OCI-LY7 (cell line): ENCODE data around the gene RBBP8NL.

Source experiments
- EZH2phosphoT487 ChIP-seq: fragments of 200-600 bp; sonication (generic); IDR thresholded peaks from 2 replicates; pipeline ENCODE4 v1.6.1; 2018; ENCODE audit warnings: low read depth, borderline replicate concordance, mild to moderate bottlenecking, mixed run types, antibody characterized with exemption, low read length, moderate library complexity, mixed read lengths
- TF ChIP-seq, protein P1 (sequence below): fragments of 200-600 bp; sonication (generic); conservative IDR thresholded peaks from 2 replicates; pipeline ENCODE4 v1.5.1; 2014; ENCODE audit warnings: mild to moderate bottlenecking, antibody characterized with exemption, low read length, moderate library complexity, mixed read lengths

DNA sequence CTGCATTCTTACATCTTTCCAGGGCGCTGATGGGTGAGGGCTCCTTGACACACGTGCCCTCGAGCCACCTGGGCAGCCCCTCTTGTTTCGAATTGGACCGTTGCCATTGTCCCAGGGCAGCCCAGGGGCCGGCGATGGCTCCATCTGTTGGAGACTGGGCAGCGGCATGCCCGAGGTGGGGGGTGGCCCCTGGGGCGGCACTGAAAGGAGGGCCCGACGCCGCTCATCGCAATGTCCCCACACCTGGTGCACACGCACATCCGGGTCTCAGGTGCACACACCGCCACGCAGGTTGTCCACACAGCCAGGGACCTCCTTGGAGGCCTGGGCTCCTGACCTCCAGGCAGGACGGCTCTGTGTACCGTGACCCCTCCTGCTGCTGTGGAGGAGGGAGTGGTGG lies 30.5 kb upstream of the RBBP8NL start:
- TF ChIP-seq, protein P1, sequence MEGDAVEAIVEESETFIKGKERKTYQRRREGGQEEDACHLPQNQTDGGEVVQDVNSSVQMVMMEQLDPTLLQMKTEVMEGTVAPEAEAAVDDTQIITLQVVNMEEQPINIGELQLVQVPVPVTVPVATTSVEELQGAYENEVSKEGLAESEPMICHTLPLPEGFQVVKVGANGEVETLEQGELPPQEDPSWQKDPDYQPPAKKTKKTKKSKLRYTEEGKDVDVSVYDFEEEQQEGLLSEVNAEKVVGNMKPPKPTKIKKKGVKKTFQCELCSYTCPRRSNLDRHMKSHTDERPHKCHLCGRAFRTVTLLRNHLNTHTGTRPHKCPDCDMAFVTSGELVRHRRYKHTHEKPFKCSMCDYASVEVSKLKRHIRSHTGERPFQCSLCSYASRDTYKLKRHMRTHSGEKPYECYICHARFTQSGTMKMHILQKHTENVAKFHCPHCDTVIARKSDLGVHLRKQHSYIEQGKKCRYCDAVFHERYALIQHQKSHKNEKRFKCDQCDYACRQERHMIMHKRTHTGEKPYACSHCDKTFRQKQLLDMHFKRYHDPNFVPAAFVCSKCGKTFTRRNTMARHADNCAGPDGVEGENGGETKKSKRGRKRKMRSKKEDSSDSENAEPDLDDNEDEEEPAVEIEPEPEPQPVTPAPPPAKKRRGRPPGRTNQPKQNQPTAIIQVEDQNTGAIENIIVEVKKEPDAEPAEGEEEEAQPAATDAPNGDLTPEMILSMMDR: no peak
- no peak for TF ChIP-seq EZH2phosphoT487
